Vagina (tissue), 2 donors: ENCODE results near the gene ELP5.

ENCODE experiments used
- CTCF ChIP-seq, 3 experiments: fragments of 450-650 bp in 2 of 3; fragments of 200-600 bp in 1 of 3; sonication (generic) in 1 of 3; IDR thresholded peaks; one replicate each; pipeline ENCODE4 v1.5.1; 2017 to 2019; ENCODE audit warnings: antibody characterized with exemption in 3 of 3, mild to moderate bottlenecking in 2 of 3, moderate library complexity in 2 of 3
- POLR2A ChIP-seq, 2 donors: fragments of 450-650 bp; IDR thresholded peaks; one replicate each; pipeline ENCODE4 v1.6.1; 2017; ENCODE audit warnings: antibody characterized with exemption in 2 of 2, mild to moderate bottlenecking in 2 of 2, moderate library complexity in 2 of 2
- POLR2AphosphoS5 ChIP-seq, 2 donors: sonication (generic); formaldehyde crosslinking; IDR thresholded peaks; one replicate each; pipeline ENCODE4 v1.9.0; 2017; ENCODE audit warnings: antibody characterized with exemption in 2 of 2, mild to moderate bottlenecking in 2 of 2, low read depth in 1 of 2; ENCODE audit not compliant: insufficient read depth in 1 of 2

- TF ChIP-seq CTCF (IDR thresholded peaks at IDR 0.05) (no peak), POLR2A (IDR thresholded peaks at IDR 0.05) (no peak), POLR2AphosphoS5 (IDR thresholded peaks at IDR 0.05; ENCODE audit: insufficient read depth in 1 of 2, low read depth in 1 of 2) (no peak)
Observed at GRCh38 chr17:7284911-7285310, 32.9 kb downstream of the ELP5 start.
